ENCODE results near the gene PSRC1.
"Not testable (repeated sequence)": the region's sequence is repeated elsewhere in the genome, so short reads cannot be mapped to it uniquely, and the experiment has no call there.

Gene PSRC1

DNA sequence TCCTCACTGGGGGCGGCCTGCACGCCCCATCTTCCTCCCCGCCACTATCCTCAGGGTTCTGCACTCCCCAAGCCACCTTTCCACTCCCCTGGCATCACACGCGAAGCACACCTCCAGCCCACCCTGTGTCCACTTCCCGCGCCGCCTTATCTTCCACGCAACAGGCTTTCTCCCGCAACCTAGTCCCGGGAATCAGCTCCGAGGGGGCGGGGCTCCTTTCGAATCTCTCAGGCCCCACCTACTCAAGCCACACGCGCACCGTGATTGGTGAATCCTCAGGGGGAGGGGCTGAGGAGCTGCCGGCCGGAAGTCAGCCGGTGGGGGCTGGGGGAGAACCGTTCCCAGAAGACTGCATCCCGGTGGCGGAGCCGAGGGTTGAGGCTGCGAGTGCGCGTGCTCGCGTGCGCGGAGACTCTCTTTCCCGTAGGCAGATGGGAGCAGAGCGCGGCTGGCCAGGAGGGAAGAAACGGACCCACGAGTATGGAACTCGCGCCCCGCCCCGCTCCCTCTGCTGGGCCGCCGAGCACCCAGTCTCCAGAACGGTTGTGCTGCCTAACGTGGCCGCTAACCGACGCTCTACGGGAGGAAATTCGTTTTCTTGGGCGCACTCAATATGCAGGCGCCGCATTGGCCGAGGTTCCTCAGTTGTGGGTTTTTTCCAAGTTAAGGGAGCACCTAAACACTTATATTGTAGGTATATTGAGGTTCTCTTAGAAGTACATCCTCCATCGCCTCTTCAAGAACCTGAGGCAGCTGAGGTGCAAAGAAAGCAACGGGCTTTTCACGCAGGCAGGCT is at the start of gene PSRC1:
Gene PSRC1, minus strand, starts transcription at position 194 of the 796 bp plus-strand sequence.
- DNase-seq, result peak; percentile 93

DNA sequence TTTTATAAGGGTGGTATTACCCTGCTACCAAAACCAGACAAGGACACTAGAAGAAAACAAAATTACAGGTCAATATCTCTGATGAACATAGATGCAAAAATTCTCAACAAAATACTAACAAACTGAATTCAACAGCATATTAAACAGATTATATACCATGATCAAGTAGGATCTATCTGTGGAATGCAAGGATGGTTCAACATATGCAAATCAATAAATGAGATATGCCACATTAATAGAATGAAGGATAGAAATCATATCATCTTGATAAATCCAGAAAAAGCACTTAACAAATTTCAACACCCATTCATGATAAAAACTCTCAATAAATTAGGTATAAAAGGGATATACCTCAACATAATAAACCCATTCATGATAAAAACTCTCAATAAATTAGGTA is 48.2 kb upstream of the PSRC1 start:
- no peak for DNase-seq

DNA sequence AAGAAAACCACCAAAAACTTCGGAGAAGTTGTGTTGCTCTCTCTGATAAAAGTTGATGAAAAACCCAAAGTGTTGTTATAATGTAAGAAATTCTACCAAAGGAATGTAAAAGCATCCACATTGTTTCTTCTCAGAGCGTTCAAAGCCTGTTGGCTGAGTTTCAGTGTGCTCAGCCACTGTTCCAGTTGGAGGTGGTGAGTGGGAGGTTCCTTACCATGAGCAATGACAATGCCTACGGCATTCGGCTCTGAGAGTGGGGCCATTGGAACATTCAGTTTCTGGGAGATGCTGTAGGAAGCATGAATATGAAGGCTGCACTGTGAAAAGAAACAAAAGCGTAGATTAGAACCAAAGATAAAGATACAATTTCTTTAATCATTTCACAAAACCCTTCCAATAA is 44.3 kb upstream of the PSRC1 start:
- DNase-seq, result no peak

DNA sequence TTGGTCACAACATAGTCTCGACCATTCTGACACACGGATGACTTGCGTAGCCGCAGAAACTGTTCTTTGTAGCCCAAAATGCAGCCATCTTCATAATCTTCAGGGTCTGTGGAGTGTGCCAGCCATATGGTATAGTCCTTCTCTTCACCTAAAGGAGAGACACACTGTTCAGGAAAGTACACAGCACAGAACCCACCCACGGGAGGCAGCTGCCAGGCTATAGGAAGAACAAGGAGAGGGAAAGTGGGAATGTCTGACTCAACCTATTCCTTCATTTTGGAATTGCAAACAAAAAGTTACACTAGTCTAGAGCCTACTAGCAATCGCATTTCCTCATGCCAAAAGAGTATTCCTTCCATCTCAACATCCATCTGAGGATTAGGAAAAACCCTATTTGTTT is 40.0 kb upstream of the PSRC1 start:
- no peak for DNase-seq

DNA sequence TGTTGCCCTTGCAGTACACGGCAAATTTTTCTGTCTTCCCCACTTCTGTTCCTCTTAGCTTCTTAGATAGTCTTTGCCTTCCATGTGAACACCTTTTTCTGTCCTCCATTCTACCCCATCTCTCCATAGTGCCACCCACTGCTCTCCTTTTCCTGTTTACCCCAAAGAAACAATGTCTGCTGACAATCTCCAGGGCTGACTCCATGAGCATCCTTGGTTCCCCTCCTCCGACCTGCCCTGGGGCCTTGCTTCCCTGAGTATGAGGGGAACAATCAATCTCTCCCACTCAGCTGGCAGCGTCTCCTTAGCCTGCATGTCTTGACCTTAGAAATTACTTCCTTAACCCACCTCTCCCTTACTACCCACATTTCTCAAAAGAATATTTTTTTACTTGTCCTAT is 36.2 kb upstream of the PSRC1 start:
- DNase-seq, result no peak

DNA sequence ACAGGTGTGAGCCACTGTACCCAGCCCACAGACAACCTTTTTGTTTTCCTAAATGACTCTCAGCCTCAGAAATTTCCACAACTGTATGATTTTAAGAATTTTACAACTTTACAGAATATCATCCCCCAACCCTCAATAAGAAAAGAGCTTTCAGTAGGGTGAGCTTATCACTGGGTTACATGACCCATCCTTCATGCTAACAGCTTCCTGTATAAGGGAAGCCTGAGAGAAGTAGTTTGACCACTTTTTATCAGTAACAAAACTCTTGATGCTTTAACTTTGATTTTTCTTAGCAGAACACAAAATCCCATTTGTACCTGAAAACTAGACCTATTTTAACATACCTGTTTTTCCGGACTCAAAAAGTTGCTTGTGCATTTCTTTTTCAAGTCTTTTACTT is 33.6 kb upstream of the PSRC1 start:
- DNase-seq, result no peak

DNA sequence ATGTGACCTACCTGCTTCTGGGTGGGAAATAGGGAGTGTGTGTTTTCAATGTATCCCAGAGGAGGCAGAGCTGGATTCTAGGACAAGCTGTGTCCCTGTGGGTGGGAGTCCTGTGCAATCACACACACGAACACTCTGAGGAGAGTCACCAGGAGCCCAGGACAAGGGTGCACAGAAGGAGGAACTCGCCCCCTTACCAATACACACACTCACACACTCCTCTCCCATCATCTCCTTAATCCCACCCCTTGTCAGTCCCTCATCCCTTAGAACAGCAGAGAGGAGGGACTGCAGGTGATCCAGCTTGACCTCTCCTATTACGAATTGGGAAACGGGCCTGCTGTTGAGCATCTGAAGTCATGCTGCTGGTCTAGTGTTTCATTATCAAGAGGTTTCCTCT is 32.3 kb upstream of the PSRC1 start:
- no peak for DNase-seq

DNA sequence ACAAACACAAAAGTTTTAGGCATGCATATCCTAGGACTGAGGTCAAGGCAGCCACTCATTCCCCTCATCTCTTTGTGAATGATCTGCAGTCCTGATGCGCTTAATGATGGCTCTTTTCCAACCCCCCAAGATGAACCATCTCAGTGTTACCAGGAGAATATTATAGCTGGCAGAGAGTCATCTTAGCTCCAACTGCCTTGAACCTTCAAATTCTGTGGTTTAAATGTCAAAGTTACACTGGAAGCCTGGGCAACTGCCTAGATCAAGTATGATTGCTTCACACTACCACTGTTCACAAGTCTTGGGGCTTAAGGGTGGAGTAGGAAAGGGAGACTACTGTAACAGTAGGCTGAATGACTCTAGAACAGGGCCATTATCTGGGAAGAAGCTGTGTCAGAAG is 31.9 kb upstream of the PSRC1 start:
- DNase-seq, result no peak

DNA sequence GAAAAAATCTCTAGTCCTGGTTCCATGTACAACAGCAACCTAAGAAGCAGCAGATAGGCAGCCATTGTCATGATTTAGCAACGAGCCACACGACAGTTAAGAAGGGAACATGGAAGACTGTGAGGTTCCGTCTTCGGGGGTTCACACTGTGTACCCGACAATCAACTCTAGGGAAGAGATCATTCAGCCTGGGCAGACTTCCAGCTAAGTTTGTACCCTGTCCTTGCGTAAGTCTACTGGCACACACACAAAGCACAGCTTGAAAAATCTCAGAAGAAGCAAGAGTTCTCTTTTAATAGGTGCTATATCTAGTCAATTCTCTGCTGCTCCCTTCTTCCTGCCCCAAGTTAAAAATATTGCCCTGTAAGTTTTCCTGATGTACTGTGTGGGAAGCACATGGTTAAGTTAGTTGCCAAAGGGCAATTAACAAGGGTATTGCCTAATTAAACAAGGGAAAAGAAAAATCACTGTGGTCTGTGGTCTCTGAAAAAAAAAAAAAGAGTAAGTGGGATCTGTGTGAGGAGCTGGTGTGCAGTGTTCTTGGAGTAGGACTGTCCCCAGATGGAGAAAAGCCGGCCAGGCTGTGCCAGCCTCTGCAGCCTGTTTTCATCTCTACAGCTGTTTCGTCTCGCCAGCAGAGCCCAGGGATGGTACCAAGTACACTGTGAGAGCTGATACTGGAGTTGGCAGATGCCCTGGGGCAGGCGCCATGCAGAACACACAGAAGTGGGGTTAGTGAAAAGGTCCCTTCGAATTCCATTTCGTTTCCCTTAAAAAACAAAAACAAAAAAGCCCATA is 30.2 kb upstream of the PSRC1 start:
- no peak for DNase-seq

DNA sequence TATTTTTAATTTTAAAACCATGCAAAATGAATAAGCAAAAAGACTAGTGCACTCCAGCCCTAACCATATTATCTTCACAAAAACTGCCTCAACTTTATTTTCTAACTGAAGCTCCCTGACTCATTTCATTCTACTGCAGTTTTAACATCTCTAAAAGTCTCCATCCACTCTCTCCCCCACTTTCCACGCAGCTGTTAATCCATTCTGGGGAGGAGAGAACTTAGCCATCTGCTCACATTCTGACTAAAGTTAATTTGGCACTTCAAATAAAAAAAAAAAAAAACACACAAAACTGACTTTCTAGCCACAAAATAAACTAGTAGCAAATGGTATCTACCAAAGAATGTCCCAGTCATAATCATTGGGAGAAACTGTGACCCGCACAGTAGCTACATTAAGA is 29.3 kb upstream of the PSRC1 start:
- DNase-seq, result no peak

DNA sequence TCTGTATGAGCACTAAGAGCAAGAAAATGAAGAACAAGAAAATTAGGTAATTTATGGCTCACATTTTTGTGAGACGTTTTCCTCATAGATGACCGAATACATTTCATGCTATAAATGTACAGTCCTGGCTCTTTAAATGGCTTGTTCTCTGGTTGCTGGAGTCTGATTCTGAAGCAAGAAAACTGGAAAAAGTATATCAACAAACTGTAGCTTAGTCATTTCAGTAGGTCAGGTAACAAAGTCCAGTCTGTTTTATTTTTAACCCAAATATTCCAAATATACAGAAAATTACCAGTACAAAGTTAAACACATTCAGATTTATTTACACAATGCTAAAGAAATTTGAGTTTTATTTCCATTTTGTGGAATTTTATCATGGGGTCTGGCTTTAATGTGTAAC is 26.4 kb upstream of the PSRC1 start:
- no peak for DNase-seq

DNA sequence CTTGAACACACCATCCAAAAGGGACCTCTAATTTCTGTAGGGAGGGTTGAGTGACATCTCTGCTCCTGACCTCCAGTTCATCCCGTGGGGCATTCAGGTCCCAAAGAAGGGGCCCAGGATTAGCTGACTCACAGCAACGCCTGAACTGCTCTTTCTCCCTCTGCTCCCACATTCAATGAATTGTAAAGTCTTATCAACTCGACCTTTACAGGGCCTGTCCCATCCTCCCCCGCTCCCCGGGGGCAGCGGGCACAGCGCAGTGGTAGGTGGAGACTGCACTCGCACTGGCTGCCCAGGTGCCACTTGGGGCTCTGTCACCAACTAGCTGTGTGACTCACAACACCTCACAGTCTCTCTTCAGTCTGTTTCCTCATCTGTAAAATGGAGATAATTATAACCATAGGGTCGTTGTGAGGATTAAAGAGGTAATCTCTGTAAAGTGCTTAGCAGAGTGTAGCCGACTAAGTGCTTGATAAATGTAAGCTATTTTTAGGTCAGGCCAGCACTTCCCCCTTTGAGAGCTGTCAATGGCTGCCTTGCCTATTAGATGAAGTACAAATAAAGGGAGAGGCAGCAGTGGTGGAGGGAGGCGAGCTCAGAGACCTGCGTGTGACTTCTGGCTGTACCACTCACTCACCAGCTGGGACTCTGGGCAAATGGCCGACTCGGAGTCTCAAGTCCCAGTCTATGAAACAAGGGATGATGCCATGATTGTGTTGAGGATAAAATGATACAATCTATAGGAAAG is 24.5 kb upstream of the PSRC1 start:
- no peak for DNase-seq

DNA sequence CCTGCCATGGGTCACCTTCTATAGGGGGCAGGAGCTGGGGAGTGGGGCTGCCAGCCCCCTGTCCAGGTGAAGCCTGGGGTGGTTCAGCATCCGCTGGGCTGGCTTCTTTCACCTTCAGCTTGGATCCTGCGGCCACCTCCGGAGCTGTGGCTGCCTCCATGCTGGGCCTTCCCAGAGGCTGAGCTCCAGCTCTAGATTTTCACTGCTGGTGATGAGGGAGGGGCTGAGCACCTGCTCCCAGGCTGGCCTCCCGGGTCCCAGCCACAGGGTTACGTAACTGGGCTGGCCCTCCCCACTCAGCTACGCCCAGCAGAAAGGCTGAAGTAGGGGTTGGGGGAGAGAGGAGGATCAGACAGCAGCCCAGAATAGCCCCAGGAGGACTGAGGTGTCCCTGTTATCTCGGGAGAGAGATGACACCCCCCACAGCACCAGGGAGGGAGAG is 23.9 kb upstream of the PSRC1 start, which contains the start of gene MYBPHL:
Gene MYBPHL, minus strand, starts transcription at position 180 of the 442 bp plus-strand sequence. Its CDS starts 20 bp downstream, at position 160.
- no peak for DNase-seq

DNA sequence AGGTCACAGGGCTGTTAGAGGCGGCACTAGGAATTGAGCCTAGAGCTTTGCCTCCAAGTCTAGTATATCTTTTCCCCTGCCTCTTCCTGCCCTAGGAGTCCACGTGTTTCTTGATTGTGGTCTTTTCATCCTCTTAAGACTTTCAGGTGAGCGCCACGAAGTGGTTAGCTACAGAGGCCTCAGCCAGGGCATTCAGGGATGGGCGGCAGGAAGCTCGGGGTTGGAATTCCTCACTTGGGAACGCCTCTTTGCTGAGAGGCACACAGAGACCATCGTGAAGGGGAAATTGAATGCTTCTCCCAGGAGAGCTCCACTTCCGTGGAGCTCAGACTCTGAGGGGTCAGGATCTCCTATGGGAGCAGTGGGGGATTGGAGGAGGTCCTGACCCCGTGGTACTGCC is 23.0 kb upstream of the PSRC1 start:
- DNase-seq, result not testable (repeated sequence)

DNA sequence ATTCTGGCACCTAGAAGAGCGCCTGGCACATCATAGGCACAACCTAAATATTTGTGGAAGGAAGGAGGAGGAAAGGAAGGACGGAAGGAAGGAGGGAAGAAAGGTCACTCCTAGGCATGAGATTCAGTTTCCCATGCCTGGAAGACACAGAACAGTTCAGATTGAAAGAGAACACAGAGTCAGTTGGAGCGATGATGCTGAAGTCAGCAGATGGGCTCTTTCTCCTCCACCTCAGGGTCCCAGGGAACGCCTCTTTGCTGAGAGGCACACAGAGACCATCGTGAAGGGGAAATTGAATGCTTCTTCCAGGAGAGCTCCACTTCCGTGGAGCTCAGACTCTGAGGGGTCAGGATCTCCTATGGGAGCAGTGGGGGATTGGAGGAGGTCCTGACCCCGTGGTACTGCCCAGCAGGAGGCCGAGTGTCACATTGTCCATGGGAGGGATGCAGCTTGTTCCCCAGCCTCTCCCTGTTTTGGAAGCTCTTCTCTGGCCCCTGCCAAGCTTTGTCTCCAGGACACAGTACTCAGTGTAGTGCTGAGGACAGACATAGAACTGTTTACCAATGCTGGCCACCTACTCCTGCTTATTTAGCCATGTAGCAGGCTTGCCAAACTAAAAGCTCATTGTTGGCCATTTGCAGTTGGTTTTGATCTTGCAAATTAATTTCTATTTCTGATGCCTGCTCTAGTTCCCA is 21.4 kb upstream of the PSRC1 start:
- no peak for DNase-seq

DNA sequence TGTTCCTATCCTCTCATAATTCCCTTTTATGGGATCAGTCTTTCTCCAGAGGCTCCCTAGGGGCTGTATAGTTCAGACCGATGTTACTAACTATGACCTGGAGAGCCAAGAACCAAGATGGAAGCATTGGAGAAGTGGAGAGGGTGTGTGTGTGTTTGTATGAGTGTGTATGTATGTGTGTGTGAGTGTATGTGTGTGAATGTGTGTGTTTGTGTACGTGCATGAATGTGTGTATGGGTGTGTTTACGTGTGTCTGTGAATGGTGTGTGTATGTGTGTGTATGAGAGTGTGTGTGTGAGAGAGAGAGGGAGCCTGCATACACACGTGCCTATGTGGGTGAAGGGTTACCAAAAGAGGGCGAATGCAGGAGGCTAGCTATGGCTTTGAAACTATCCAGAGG is 18.9 kb upstream of the PSRC1 start:
- no peak for DNase-seq

DNA sequence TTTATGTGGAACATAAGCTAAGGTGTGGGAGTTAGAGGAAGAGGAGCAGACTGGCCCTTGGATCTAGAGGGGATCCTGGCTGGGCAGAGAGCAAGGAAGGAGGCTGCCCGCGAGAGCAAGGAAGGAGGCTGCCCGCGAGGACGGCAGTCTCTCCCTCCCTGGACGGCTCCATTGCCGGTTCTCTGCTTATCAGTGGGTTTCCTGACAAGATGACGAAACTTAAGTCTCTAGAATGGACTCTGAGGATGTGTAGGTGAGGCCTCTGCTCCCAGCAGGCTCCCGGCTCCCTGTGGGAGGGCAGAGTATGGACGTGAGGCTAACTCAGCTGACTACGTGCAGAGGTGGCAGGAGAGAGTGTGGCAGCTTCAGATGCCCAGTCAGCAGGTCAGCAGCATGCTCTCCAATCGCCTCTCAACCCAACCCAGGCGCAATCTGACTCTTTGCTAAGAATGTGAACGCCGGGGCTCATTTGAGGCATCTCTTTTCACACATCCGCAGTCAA is 17.8 kb upstream of the PSRC1 start:
- no peak for DNase-seq

DNA sequence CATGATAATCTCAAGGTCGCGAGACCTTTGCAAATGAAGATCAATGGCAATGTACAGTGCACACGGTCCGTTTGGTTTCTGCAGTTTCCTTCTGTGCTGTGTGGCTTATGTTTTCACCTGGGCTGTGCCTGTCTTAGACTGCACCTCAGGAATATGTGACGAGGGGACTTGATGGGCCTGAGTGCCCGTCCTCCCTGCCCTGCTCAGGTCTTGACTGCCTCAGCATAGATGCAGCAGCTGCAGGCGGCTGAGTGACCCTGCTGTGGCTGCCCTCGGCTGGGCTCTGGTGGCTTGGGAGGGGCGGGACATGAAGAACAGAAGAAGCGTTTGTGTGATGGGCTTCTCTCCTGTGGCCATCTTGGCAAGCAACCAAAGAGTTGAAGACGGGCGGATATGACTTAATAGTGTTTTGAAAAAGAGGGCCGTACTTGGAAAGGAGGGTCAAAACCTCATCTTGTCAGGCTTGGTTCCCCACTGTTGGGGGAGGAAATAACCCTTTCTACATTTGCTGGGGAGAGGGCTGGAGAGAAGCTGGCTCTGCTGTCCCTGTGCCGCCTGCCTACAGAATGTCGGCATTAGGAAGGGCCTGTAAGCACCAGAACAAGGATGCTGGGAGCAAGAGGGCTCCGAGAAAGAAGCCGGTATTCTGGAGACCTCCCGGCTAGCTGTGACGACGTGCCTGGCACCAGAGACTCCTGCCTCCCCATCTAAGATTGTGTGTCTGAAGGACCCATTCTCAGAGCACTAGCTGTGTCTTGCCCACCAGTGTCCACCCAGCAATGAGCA is 16.8 kb upstream of the PSRC1 start:
- no peak for DNase-seq

DNA sequence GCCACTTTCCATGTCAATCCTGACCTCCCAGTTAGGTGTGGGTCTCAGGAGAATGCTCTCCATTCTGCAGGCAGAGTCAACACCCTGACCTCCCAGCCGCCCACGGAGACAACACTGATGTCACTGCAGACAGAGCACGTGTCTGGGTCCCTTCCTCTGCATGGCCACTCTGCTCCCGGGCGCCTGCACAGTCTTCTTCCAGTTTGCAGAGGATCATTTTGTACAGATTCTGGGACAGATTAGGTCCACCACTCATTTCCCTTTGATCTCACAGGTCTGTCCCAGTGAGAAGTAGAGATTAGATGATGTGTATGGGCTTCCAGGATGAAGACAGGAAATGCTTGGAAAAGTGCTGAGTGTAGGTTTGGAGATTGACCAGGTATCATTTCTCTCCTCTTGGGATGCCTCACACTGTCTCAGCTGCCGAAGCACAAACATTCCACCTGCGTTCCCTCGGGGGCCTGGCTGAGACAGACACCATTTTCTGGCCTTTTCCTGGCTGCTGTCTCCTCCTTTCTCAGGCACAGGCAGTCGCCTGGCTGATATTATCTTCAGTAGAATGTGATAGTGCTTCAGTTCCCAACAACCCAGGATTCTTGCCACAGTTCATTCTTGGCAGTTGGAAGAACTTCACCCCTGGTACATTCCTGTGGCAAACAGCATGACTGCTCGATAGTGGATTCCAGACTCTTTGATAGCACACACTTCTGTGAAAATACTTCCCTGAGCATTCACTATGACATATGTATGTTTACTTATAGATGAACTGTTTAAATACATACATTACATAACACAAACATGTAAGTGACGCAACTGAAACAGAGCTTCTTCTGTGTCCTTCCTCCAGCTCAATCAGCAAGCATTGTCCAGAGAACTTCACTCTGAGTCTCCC is 16.0 kb upstream of the PSRC1 start:
- DNase-seq, result peak; percentile 33

DNA sequence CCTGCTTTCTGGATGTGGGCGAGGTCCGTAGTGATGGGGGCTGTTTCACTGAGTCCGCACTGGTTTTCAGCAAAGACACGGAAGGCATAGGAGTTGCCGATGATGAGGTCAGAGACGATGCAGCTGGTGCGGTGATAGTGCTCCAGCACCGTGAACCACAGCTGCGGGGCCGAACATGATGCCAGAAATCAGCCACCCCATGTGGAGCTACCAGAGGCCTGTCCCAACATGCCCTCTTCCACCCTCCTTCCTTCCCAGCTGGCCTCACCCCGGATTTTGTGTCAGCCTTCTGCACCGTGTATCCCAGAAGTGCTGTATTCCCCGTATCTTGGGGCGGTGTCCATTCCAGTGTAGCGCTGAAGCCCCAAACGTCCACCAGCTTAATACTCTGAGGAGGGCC is 13.8 kb upstream of the PSRC1 start:
- no peak for DNase-seq

Measured in stimulated activated CD8-positive, alpha-beta memory T cell treated with anti-CD3 and anti-CD28 coated beads, Interleukin-4, amount 100 ng/mL, for 48 hours (primary cell).